ENCODE measurements around the gene TRIM43. TPM values are rescaled to one million over a fixed set of nuclear protein-coding genes. Genes with fewer than 3 reads are reported as not detected.
"Not testable (repeated sequence)": the region's sequence is repeated elsewhere in the genome, so short reads cannot be mapped to it uniquely, and the experiment has no call there.

Gene TRIM43
- total RNA-seq (not detected), polyA plus RNA-seq (not detected)
- long read RNA-seq, donor 1 = 0 reads
- long read RNA-seq, donor 2 = 0 reads
- long read RNA-seq, donor 3 = 0 reads

DNA sequence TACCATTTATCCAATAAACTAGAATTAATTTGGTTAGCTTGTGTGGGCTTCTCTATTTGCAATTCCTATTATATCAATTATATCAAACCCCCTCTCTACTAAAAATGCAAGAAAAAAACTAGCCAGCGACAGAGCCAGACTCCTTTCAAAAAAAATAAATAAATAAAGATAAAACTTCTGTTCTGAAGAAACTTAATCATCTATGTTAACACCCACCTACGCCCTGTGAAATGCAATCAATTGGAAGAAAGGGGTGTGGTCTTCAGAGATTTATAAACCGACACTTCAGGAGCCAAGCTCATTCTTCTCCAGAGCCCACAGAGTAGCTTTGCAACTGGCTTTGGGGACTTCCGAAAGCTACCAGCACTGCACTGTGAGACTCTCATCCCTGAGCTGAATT is at the start of gene TRIM43:
Gene TRIM43, plus strand, starts transcription at position 301 of the 400 bp plus-strand sequence. CDS start 2,023 bp downstream, outside the sequence.
- H3K9me3 ChIP-seq; H3K4me1 ChIP-seq; H3K36me3 ChIP-seq; H3K4me3 ChIP-seq; intact Hi-C loops (cut with DNase I); ATAC-seq; H3K27ac ChIP-seq; DNase-seq; H3K27me3 ChIP-seq: not testable (repeated sequence)
- 82 to 94% (median 91%) methylated on average over 1 of the region's 4 CpGs; no CpG with 5 or more reads in 1 of the 4 donors for WGBS, 4 donors

DNA sequence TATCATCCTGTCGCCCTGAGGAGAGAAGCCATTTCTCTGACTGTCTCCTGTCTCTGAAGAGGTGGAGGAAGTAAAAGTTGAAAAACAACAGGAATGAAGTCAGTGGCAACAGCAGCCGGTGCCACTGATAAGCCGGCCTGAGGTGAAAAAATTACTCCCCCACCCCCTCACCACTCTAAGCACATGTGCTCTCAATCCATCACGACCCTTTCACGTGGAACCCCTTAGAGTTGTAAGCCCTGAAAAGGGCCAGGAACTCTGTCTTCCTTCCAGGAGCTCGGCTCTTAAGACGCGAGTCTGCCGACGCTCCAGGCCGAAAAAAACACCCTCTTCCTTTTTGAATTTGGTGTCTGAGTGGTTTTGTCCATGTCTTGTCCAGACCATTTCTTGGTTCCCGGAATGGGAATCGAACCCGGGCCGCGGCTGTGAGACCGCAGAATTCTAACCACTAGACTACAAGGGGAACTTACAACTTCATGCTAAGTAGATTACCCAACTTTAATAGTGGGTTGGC is 40.7 kb upstream of the TRIM43 start:
- Histone ChIP-seq H3K27ac (no peak overlapping the region), H3K27me3 (peaks cover 0 to 11% (median 0%) of the 10 kb centered on the region in 9 donors), H3K9me3 (no peaks in the 10 kb centered on the region), H3K4me1 (no peaks in the 10 kb centered on the region), H3K36me3 (no peaks in the 10 kb centered on the region), H3K4me3 (no peak overlapping the region)
- ATAC-seq (no peak), DNase-seq (no peak)
- TF ChIP-seq, protein P1, sequence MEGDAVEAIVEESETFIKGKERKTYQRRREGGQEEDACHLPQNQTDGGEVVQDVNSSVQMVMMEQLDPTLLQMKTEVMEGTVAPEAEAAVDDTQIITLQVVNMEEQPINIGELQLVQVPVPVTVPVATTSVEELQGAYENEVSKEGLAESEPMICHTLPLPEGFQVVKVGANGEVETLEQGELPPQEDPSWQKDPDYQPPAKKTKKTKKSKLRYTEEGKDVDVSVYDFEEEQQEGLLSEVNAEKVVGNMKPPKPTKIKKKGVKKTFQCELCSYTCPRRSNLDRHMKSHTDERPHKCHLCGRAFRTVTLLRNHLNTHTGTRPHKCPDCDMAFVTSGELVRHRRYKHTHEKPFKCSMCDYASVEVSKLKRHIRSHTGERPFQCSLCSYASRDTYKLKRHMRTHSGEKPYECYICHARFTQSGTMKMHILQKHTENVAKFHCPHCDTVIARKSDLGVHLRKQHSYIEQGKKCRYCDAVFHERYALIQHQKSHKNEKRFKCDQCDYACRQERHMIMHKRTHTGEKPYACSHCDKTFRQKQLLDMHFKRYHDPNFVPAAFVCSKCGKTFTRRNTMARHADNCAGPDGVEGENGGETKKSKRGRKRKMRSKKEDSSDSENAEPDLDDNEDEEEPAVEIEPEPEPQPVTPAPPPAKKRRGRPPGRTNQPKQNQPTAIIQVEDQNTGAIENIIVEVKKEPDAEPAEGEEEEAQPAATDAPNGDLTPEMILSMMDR (IDR thresholded peaks at IDR 0.05) = no peak
- TF ChIP-seq POLR2A (IDR thresholded peaks at IDR 0.05) = no peak
- WGBS, 4 donors = 59 to 68% (median 65%) methylated on average over 17 of the region's 17 CpGs
- intact Hi-C loops (cut with DNase I) = no loop called here

DNA sequence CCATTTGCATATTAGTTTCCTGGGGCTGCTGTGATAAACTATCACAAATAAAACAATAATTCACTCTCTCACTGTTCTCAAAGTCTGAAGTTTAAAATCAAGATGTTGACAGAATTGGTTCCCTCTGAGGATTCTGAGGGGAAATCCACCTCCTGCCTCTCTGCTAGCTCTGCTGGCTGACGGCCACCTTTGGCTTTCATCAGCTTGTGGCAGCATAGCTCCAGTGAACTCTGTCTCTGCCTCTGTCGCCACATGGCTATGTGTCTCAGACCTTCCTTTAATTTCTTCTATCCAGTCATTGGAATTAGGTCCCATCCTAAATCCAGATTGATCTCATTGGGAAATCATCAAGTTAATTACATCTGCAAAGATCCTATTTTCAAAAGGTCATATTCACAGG is 38.9 kb upstream of the TRIM43 start:
- 13 to 29% (median 18%) methylated on average over 2 of the region's 2 CpGs for WGBS, 4 donors
- no peak overlapping the region for H3K27ac ChIP-seq
- H3K4me3 ChIP-seq = no peak overlapping the region
- TF ChIP-seq, protein P1 (IDR thresholded peaks at IDR 0.05) = no peak
- TF ChIP-seq POLR2A (IDR thresholded peaks at IDR 0.05) = no peak
- no peaks in the 10 kb centered on the region for H3K4me1 ChIP-seq
- H3K9me3 ChIP-seq = no peaks in the 10 kb centered on the region
- H3K27me3 ChIP-seq = peaks cover 0 to 11% (median 0%) of the 10 kb centered on the region in 9 donors
- ATAC-seq (no peak), DNase-seq (peak in 2 of 5 donors; percentile 43 to 67)
- no peaks in the 10 kb centered on the region for H3K36me3 ChIP-seq
- intact Hi-C loops (cut with DNase I) = no loop called here

DNA sequence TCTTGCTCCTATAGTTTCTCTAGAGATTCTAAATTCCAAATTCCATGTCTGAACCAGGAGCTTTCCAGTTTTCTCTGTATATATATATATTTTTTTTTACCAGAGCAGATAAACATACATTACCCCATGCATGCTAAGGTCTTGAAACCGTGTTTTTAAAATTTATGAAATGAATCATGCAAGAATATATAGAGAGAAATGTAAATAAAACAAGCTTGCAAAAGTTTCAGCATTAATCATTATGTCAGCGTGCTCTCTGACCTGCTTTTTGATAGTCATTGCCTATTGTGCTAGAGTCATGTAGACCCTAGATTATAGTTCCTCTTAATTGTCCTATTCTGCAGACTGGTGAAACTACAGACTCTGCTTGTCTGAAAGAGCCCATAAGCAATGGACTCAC is 22.6 kb upstream of the TRIM43 start:
- H3K4me1 ChIP-seq = no peaks in the 10 kb centered on the region
- H3K36me3 ChIP-seq = no peaks in the 10 kb centered on the region
- 51 to 63% (median 60%) methylated on average over 2 of the region's 2 CpGs for WGBS, 4 donors
- H3K27ac ChIP-seq = no peak overlapping the region
- intact Hi-C loops (cut with DNase I) = no loop called here
- H3K27me3 ChIP-seq = peaks cover 0 to 45% (median 5%) of the 10 kb centered on the region in 9 donors
- ATAC-seq = no peak
- TF ChIP-seq POLR2A (IDR thresholded peaks at IDR 0.05) = no peak
- TF ChIP-seq, protein P1 (IDR thresholded peaks at IDR 0.05) = no peak
- DNase-seq = no peak
- H3K4me3 ChIP-seq = no peak overlapping the region
- no peaks in the 10 kb centered on the region for H3K9me3 ChIP-seq

DNA sequence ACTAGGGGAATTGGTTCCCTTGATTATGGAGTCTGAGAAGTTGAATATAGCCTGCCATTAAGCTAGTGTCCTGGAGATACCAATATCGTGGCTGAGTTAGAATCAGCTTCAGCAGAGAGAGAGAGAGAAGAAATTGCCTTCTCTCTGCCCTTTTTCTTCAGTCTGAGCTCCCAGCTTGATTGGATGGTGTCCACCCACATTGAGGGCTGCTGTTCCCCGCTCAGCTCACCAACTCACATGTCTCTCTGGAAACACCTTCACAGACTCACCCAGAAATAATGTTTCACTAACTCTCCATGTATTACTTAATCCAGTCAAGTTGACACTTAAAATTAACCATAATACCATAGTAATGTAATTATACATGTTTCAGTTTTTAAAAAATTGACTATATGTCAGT is 17.9 kb upstream of the TRIM43 start:
- intact Hi-C loops (cut with DNase I) = no loop called here
- ATAC-seq = no peak
- no peak overlapping the region for H3K4me3 ChIP-seq
- no peaks in the 10 kb centered on the region for H3K4me1 ChIP-seq
- TF ChIP-seq POLR2A (IDR thresholded peaks at IDR 0.05) = no peak
- TF ChIP-seq, protein P1 (IDR thresholded peaks at IDR 0.05) = no peak
- H3K27ac ChIP-seq = no peak overlapping the region
- H3K27me3 ChIP-seq = peaks cover 0 to 29% (median 5%) of the 10 kb centered on the region in 9 donors
- no peaks in the 10 kb centered on the region for H3K9me3 ChIP-seq
- no peak for DNase-seq
- WGBS, 4 donors = 67 to 91% (median 79%) methylated on average over 2 of the region's 2 CpGs
- H3K36me3 ChIP-seq = no peaks in the 10 kb centered on the region
